Endothelial cell (in vitro differentiated cells): ENCODE results near the gene CABP4. TPM values are rescaled to one million over a fixed set of nuclear protein-coding genes. Genes with fewer than 3 reads are reported as not detected.
A peak's percentile ranks its signal among the peaks of the same experiment; 100 is the strongest.
"Not testable (repeated sequence)": the region's sequence is repeated elsewhere in the genome, so short reads cannot be mapped to it uniquely, and the experiment has no call there.

ENCODE experiments used
- DNase-seq: peaks from one replicate; pipeline ENCODE4 v3.0.0; 2021; ENCODE audit warnings: low spot score
- H3K27ac Mint-ChIP-seq: one replicate; pipeline ENCODE4 v1.8.0; 2021; ENCODE audit warnings: mixed read lengths, inconsistent platforms; ENCODE audit not compliant: unreplicated experiment
- H3K27me3 Mint-ChIP-seq: one replicate; pipeline ENCODE4 v1.8.0; 2021; ENCODE audit warnings: mild to moderate bottlenecking, moderate library complexity, mixed read lengths, inconsistent platforms; ENCODE audit not compliant: unreplicated experiment
- H3K36me3 Mint-ChIP-seq: one replicate; pipeline ENCODE4 v1.8.0; 2021; ENCODE audit warnings: mild to moderate bottlenecking, low read depth, mixed read lengths, inconsistent platforms; ENCODE audit not compliant: unreplicated experiment
- H3K4me1 Mint-ChIP-seq: one replicate; pipeline ENCODE4 v1.8.0; 2021; ENCODE audit warnings: mild to moderate bottlenecking, mixed read lengths, inconsistent platforms; ENCODE audit not compliant: unreplicated experiment
- H3K4me3 Mint-ChIP-seq: one replicate; pipeline ENCODE4 v1.8.0; 2021; ENCODE audit warnings: mild to moderate bottlenecking, mixed read lengths, inconsistent platforms; ENCODE audit not compliant: unreplicated experiment
- H3K9me3 Mint-ChIP-seq: one replicate; pipeline ENCODE4 v1.8.0; 2021; ENCODE audit warnings: mixed read lengths, inconsistent platforms; ENCODE audit not compliant: unreplicated experiment
- CTCF ChIP-seq: fragments of 200-600 bp; sonication (generic); IDR thresholded peaks from one replicate; pipeline ENCODE4 v1.5.0; 2021; ENCODE audit warnings: antibody characterized with exemption; ENCODE audit not compliant: unreplicated experiment
- total RNA-seq: library from RNA; stranded (reverse); fragmentation: NEBNext Ultra II Directional; extraction: Animal tissue kit (Norgen Biotek cat#: 25700); gene quantifications from one replicate; pipeline ENCODE4 v1.2.1, GENCODE V29; 2021; ENCODE audit not compliant: unreplicated experiment

CABP4 gene
- total RNA-seq, 1 donor from 2014 or later = not detected

- H3K27ac Mint-ChIP-seq = no peak overlapping the region
- no peak for DNase-seq
- peaks cover 16% of the 10 kb centered on the region for H3K4me1 Mint-ChIP-seq
- H3K36me3 Mint-ChIP-seq = peaks cover 24% of the 10 kb centered on the region
- TF ChIP-seq CTCF = no peak
- H3K27me3 Mint-ChIP-seq = peaks cover 14% of the 10 kb centered on the region
- H3K4me3 Mint-ChIP-seq = peak overlapping the region; percentile 60
- no peaks in the 10 kb centered on the region for H3K9me3 Mint-ChIP-seq
Observed at GRCh38 chr11:67483831-67484665, 28.9 kb downstream of the CABP4 start.

- peaks cover 16% of the 10 kb centered on the region for H3K27me3 Mint-ChIP-seq
- DNase-seq = no peak
- peaks cover 29% of the 10 kb centered on the region for H3K36me3 Mint-ChIP-seq
- no peak overlapping the region for H3K27ac Mint-ChIP-seq
- peak overlapping the region; percentile 53 for H3K4me3 Mint-ChIP-seq
- no peak for TF ChIP-seq CTCF
- H3K4me1 Mint-ChIP-seq = peaks cover 16% of the 10 kb centered on the region
- no peaks in the 10 kb centered on the region for H3K9me3 Mint-ChIP-seq
Observed at GRCh38 chr11:67484847-67485311, 29.7 kb downstream of the CABP4 start.

GRCh38 chr11:67485873-67486361, 30.8 kb downstream of the CABP4 start:
- DNase-seq, H3K9me3 Mint-ChIP-seq: not testable (repeated sequence)
- H3K36me3 Mint-ChIP-seq = peaks cover 29% of the 10 kb centered on the region
- peaks cover 16% of the 10 kb centered on the region for H3K27me3 Mint-ChIP-seq
- peak overlapping the region; percentile 26 for H3K4me3 Mint-ChIP-seq
- H3K4me1 Mint-ChIP-seq = peaks cover 16% of the 10 kb centered on the region
- H3K27ac Mint-ChIP-seq = peak overlapping the region; percentile 43

GRCh38 chr11:67486481-67487195, 31.5 kb downstream of the CABP4 start:
- Mint-ChIP-seq H3K9me3 (no peaks in the 10 kb centered on the region), H3K36me3 (peaks cover 29% of the 10 kb centered on the region), H3K27me3 (peaks cover 16% of the 10 kb centered on the region), H3K4me3 (peak overlapping the region; percentile 26), H3K4me1 (peaks cover 16% of the 10 kb centered on the region), H3K27ac (peak overlapping the region; percentile 43)
- no peak for DNase-seq
- no peak for TF ChIP-seq CTCF

GRCh38 chr11:67489203-67489884, 34.2 kb downstream of the CABP4 start:
- Mint-ChIP-seq H3K9me3 (no peaks in the 10 kb centered on the region), H3K27me3 (peaks cover 12% of the 10 kb centered on the region), H3K4me1 (peaks cover 9% of the 10 kb centered on the region), H3K27ac (no peak overlapping the region), H3K36me3 (peaks cover 27% of the 10 kb centered on the region), H3K4me3 (peak overlapping the region; percentile 12)
- no peak for TF ChIP-seq CTCF
- DNase-seq = no peak
